T-helper 2 cell (primary cell): ENCODE data around the gene RAI14.
A peak's percentile ranks its signal among the peaks of the same experiment; 100 is the strongest.

Experiments
- DNase-seq, 5 experiments: peaks; one replicate each; pipeline versions ENCODE4 v3.0.0 to v3.0.0-alpha.2; 2012 to 2022

RAI14 gene

GRCh38 chr5:34680896-34681295 is 24.8 kb downstream of the RAI14 start:
- DNase-seq: no peak

- no peak for DNase-seq
Measured at GRCh38 chr5:34682926-34683623, 26.9 kb downstream of the RAI14 start.

GRCh38 chr5:34684281-34684979 is 28.3 kb downstream of the RAI14 start:
- DNase-seq: no peak

- DNase-seq: no peak
Measured at GRCh38 chr5:34684980-34685352, 28.8 kb downstream of the RAI14 start.

- DNase-seq: no peak
Measured at GRCh38 chr5:34685485-34686165, 29.5 kb downstream of the RAI14 start.

- DNase-seq: no peak
Measured at GRCh38 chr5:34686762-34687268, 30.7 kb downstream of the RAI14 start.

- DNase-seq: no peak
Measured at GRCh38 chr5:34687269-34688011, 31.3 kb downstream of the RAI14 start.

GRCh38 chr5:34688015-34688810 is 32.1 kb downstream of the RAI14 start:
- no peak for DNase-seq

GRCh38 chr5:34690301-34690700 is 34.2 kb downstream of the RAI14 start:
- no peak for DNase-seq

GRCh38 chr5:34690898-34691297 is 34.8 kb downstream of the RAI14 start:
- DNase-seq: no peak

GRCh38 chr5:34691326-34691725 is 35.2 kb downstream of the RAI14 start:
- DNase-seq: no peak

GRCh38 chr5:34692786-34693185 is 36.7 kb downstream of the RAI14 start:
- no peak for DNase-seq

GRCh38 chr5:34694012-34694411 is 37.9 kb downstream of the RAI14 start:
- DNase-seq: no peak

GRCh38 chr5:34694685-34695084 is 38.6 kb downstream of the RAI14 start:
- no peak for DNase-seq

GRCh38 chr5:34695275-34696027 is 39.3 kb downstream of the RAI14 start:
- DNase-seq: peak in 1 of 5 experiments; percentile 37

GRCh38 chr5:34697308-34698108 is 41.4 kb downstream of the RAI14 start:
- DNase-seq: no peak

- DNase-seq: no peak
Measured at GRCh38 chr5:34698109-34698419, 41.9 kb downstream of the RAI14 start.

GRCh38 chr5:34698754-34699153 is 42.6 kb downstream of the RAI14 start:
- no peak for DNase-seq

- no peak for DNase-seq
Measured at GRCh38 chr5:34699155-34700077, 43.3 kb downstream of the RAI14 start.

GRCh38 chr5:34700078-34700452 is 43.9 kb downstream of the RAI14 start:
- no peak for DNase-seq
